Suprapubic skin (tissue), 4 donors: Measurements from ENCODE around the gene PGBD4. TPM values are rescaled to one million over a fixed set of nuclear protein-coding genes. Genes with fewer than 3 reads are reported as not detected.

Experiments
- DNase-seq, 2 donors: peaks; one replicate each; pipeline ENCODE4 v3.0.0-alpha.2; 2019; ENCODE audit warnings: low spot score in 2 of 2
- H3K27ac ChIP-seq: fragments of 200-600 bp; sonication (generic); one replicate; pipeline ENCODE4 v1.5.1; 2019
- H3K27me3 ChIP-seq: fragments of 200-600 bp; sonication (generic); one replicate; pipeline ENCODE4 v1.5.1; 2019
- H3K36me3 ChIP-seq: fragments of 200-600 bp; sonication (generic); one replicate; pipeline ENCODE4 v1.5.1; 2019
- H3K4me1 ChIP-seq: fragments of 200-600 bp; sonication (generic); one replicate; pipeline ENCODE4 v1.5.1; 2019
- H3K4me3 ChIP-seq: fragments of 200-600 bp; sonication (generic); one replicate; pipeline ENCODE4 v1.5.1; 2019; ENCODE audit warnings: mild to moderate bottlenecking
- H3K9me3 ChIP-seq: fragments of 200-600 bp; sonication (generic); one replicate; pipeline ENCODE4 v1.5.1; 2019
- EP300 ChIP-seq: sonication (generic); formaldehyde crosslinking; IDR thresholded peaks from one replicate; pipeline ENCODE4 v1.6.1; 2017; ENCODE audit warnings: antibody characterized with exemption
- POLR2A ChIP-seq, 2 donors: fragments of 450-650 bp; IDR thresholded peaks; one replicate each; pipeline ENCODE4 v1.6.1; 2017; ENCODE audit warnings: antibody characterized with exemption in 2 of 2, mild to moderate bottlenecking in 2 of 2, moderate library complexity in 2 of 2
- POLR2AphosphoS5 ChIP-seq, 3 donors: sonication (generic); formaldehyde crosslinking; IDR thresholded peaks; one replicate each; pipeline ENCODE4 v1.6.1; 2017; ENCODE audit warnings: antibody characterized with exemption in 3 of 3
- WGBS: methylation state at CpG from one replicate; pipeline ENCODE4 v1.1.5; 2018; 5-methylcytosine and 5-hydroxymethylcytosine counted together
- total RNA-seq, 4 donors: library from RNA; depleted of rRNA; stranded (reverse); fragments of >200 nt; gene quantifications; one replicate each; pipeline ENCODE4 v1.1.0, GENCODE V29; 2016
- TF ChIP-seq, protein P1 (sequence below), 2 donors: fragments of 200-600 bp in 1 of 2; fragments of 450-650 bp in 1 of 2; sonication (generic) in 1 of 2; IDR thresholded peaks; one replicate each; pipeline ENCODE4 v1.5.1; 2016 to 2019; ENCODE audit warnings: antibody characterized with exemption in 2 of 2, mild to moderate bottlenecking in 1 of 2, moderate library complexity in 1 of 2

Gene PGBD4
- total RNA-seq, 4 donors from 2014 or later: 0.83 to 2.3 (median 1.4) TPM

GRCh38 chr15:34155859-34156258 is 54.0 kb downstream of the PGBD4 start:
- H3K9me3 ChIP-seq: peaks cover 4% of the 10 kb centered on the region
- no peak for DNase-seq
- 92% methylated on average over 7 of the region's 7 CpGs for WGBS
- no peaks in the 10 kb centered on the region for H3K27me3 ChIP-seq
- H3K4me1 ChIP-seq: no peaks in the 10 kb centered on the region
- H3K27ac ChIP-seq: no peak overlapping the region
- no peak overlapping the region for H3K4me3 ChIP-seq
- H3K36me3 ChIP-seq: peaks cover 76% of the 10 kb centered on the region
- TF ChIP-seq POLR2AphosphoS5 (IDR thresholded peaks at IDR 0.05): no peak
- TF ChIP-seq, protein P1, sequence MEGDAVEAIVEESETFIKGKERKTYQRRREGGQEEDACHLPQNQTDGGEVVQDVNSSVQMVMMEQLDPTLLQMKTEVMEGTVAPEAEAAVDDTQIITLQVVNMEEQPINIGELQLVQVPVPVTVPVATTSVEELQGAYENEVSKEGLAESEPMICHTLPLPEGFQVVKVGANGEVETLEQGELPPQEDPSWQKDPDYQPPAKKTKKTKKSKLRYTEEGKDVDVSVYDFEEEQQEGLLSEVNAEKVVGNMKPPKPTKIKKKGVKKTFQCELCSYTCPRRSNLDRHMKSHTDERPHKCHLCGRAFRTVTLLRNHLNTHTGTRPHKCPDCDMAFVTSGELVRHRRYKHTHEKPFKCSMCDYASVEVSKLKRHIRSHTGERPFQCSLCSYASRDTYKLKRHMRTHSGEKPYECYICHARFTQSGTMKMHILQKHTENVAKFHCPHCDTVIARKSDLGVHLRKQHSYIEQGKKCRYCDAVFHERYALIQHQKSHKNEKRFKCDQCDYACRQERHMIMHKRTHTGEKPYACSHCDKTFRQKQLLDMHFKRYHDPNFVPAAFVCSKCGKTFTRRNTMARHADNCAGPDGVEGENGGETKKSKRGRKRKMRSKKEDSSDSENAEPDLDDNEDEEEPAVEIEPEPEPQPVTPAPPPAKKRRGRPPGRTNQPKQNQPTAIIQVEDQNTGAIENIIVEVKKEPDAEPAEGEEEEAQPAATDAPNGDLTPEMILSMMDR (IDR thresholded peaks at IDR 0.05): no peak
- no peak for TF ChIP-seq POLR2A (IDR thresholded peaks at IDR 0.05)
- TF ChIP-seq EP300: no peak

Other genes with a start within 250 kb of the PGBD4 start
- not detected for gene CHRM5, start 133.6 kb upstream of the PGBD4 start, total RNA-seq
- 10 to 100 TPM in 3 of 4 donors, 1 to 10 TPM in 1; 5.9 to 14.8 (median 13.5) TPM for gene AVEN, start 62.9 kb upstream of the PGBD4 start, total RNA-seq
- 10 to 100 TPM; 25.8 to 44.8 (median 31.9) TPM for gene EMC7, start 221 bp upstream of the PGBD4 start, total RNA-seq
- 100 to 1,000 TPM in 1 of 4 donors, 10 to 100 TPM in 3; 42.6 to 109 (median 47.8) TPM for gene KATNBL1, start 108.0 kb downstream of the PGBD4 start, total RNA-seq
- 100 to 1,000 TPM; 101 to 155 (median 120) TPM for gene EMC4, start 122.9 kb downstream of the PGBD4 start, total RNA-seq
- 10 to 100 TPM; 18.3 to 78.9 (median 35.9) TPM for gene SLC12A6, start 235.7 kb downstream of the PGBD4 start, total RNA-seq
- 100 to 1,000 TPM in 3 of 4 donors, 10 to 100 TPM in 1; 88.9 to 196 (median 133) TPM for gene NOP10, start 241.1 kb downstream of the PGBD4 start, total RNA-seq
- under 1 TPM in 1 of 4 donors, not detected in 3; 0.10 TPM for gene NUTM1, start 241.2 kb downstream of the PGBD4 start, total RNA-seq